SKM-1 (cell line): ENCODE measurements around the gene PTPRH.

Source experiments
- DNase-seq: peaks from one replicate; lab custom pipeline; 2025; ENCODE audit not compliant: unreplicated experiment; lab: John Stamatoyannopoulos, UW

Gene PTPRH

DNA sequence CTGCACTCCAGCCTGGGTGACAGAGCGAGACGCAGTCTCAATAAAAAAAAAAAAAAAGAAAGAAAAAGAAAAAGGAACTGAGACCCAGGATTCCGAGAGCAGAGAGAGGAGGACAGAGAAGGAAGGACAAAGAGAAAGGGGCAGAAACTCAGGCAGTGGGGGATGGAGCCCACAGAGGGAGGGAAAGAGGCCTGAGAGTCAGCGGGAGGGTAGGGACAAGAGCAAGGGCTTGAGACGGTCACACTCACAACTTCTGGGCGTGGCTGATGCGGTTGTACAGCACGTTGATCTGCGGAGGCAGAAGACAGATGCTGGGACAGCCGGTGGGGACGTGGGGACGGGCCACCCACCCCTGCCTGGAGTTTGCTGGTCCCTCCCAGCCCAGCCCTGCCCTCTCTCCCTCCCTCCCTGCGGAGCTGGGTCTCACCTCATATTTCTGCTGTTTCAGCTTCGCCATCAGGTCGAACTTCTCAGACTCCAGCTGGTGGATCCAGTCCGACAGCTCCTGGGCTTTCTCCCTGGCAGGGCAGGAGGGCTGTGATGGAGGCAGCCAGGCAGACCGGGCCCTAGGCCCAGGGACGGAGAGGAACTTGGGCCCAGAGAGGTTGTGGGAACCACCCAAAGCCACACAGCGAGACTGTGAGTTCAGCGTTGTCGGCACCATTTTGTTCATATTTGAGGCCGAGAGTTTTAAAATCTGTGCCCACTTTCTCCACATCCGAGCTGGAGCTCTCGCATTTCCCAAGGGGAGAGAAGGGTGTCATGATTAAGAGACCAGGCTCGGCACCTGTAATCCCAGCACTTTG, 75.5 kb downstream of the PTPRH start:
- no peak for DNase-seq

GRCh38 chr19:55132453-55133129, 76.7 kb downstream of the PTPRH start:
- DNase-seq = no peak

- no peak for DNase-seq
Observed at GRCh38 chr19:55131421-55131820, 77.9 kb downstream of the PTPRH start.
